HCT116 (cell line): Measurements from ENCODE around the gene RNU2-63P. TPM values are rescaled to one million over a fixed set of nuclear protein-coding genes. Genes with fewer than 3 reads are reported as not detected.

Experiments
- ATAC-seq: fragments of 200-7000 bp; cut with Tn5 transposase; 2 replicates; pipeline ENCODE4 v1.9.1; 2020; ENCODE audit warnings: mild to moderate bottlenecking, moderate library complexity
- BruUV-seq: library from RNA; stranded (reverse); fragments of 400-500 nt; replicated peaks from 2 replicates; lab custom pipeline; 2021; lab: Mats Ljungman, UMichigan
- CTCF ChIA-PET: fragments of 300-600 bp; sonication (Branson Sonifier 250); formaldehyde crosslinking; loops from one replicate; lab custom pipeline; 2021; ENCODE audit warnings: antibody characterized with exemption; lab: Charles Lee
- POLR2A ChIA-PET: fragments of 300-600, 350-600 bp; sonication (Branson Sonifier 250); formaldehyde crosslinking; loops from one replicate; lab custom pipeline; 2021; ENCODE audit warnings: antibody characterized with exemption; lab: Charles Lee
- RAD21 ChIA-PET, 2 experiments: fragments of 300-600 bp; sonication (Branson Sonifier 250); formaldehyde crosslinking; loops; one replicate each; lab custom pipeline; 2023; ENCODE audit warnings: low total read pairs in 2 of 2; ENCODE audit not compliant: uncharacterized antibody in 2 of 2, unreplicated experiment in 2 of 2, low non-redundant PET in 1 of 2; lab: Charles Lee
- DNase-seq: peaks from one replicate; pipeline ENCODE4 v3.0.0-alpha.2; 2010; ENCODE audit warnings: low read depth, low spot score
- H2AFZ ChIP-seq: fragments of 200-600 bp; shearing (Covaris generic), sonication (generic); 2 replicates; pipeline ENCODE4 v1.6.1; 2017; ENCODE audit warnings: low read depth, mixed run types, mixed read lengths, antibody characterized with exemption, low read length; ENCODE audit not compliant: poor library complexity, severe bottlenecking
- H3K27ac ChIP-seq: 2 replicates; pipeline ENCODE4 v1.5.1; 2012; ENCODE audit warnings: low read depth, low read length
- H3K27me3 ChIP-seq: fragments of 200-600 bp; sonication (generic); 2 replicates; pipeline ENCODE4 v1.6.1; 2016; ENCODE audit warnings: mixed run types, low read length, mixed read lengths; ENCODE audit not compliant: insufficient read depth
- H3K36me3 ChIP-seq, 2 experiments: fragments of 200-500 bp in 1 of 2; fragments of 200-600 bp in 1 of 2; sonication (Bioruptor generic) in 1 of 2; sonication (generic) in 1 of 2; 2 replicates each; pipeline versions ENCODE4 v1.5.1 to v1.6.1; 2014 to 2016; ENCODE audit warnings: low read length in 2 of 2, inconsistent platforms in 1 of 2, mixed read lengths in 1 of 2, mixed run types in 1 of 2; ENCODE audit not compliant: insufficient read depth in 2 of 2, control insufficient read depth in 1 of 2
- H3K4me1 ChIP-seq, 2 experiments: fragments of 200-600 bp in 1 of 2; sonication (generic) in 1 of 2; 2 replicates each; pipeline versions ENCODE4 v1.5.1 to v1.6.1; 2012 to 2017; ENCODE audit warnings: low read length in 2 of 2, inconsistent platforms in 1 of 2, mild to moderate bottlenecking in 1 of 2, mixed read lengths in 1 of 2, mixed run types in 1 of 2, moderate library complexity in 1 of 2; ENCODE audit not compliant: insufficient read depth in 2 of 2, control insufficient read depth in 1 of 2
- H3K4me2 ChIP-seq: fragments of 200-600 bp; sonication (generic); 2 replicates; pipeline ENCODE4 v1.6.1; 2017; ENCODE audit warnings: mixed run types, low read length, mixed read lengths
- H3K4me3 ChIP-seq, 2 experiments: fragments of 200-600 bp in 1 of 2; sonication (generic) in 1 of 2; replicated peaks in 1 of 2; 2 replicates each; pipeline ENCODE4 v1.5.1; 2011 to 2016; ENCODE audit warnings: low read length in 2 of 2, control low read depth in 1 of 2, low read depth in 1 of 2, mild to moderate bottlenecking in 1 of 2, mixed read lengths in 1 of 2, mixed run types in 1 of 2
- H3K79me2 ChIP-seq: fragments of 200-600 bp; sonication (generic); 2 replicates; pipeline ENCODE4 v1.6.1; 2017; ENCODE audit warnings: mild to moderate bottlenecking, mixed run types, low read length, moderate library complexity, mixed read lengths; ENCODE audit not compliant: insufficient read depth
- H3K9ac ChIP-seq: fragments of 200-600 bp; sonication (generic); 2 replicates; pipeline ENCODE4 v1.6.1; 2016; ENCODE audit warnings: low read length, mixed read lengths
- H3K9me2 ChIP-seq: fragments of 200-600 bp; sonication (generic), shearing (Covaris generic); 2 replicates; pipeline ENCODE4 v1.6.1; 2017; ENCODE audit warnings: mixed run types, mild to moderate bottlenecking, moderate library complexity; ENCODE audit not compliant: insufficient read depth
- H3K9me3 ChIP-seq, 2 experiments: fragments of 200-500 bp in 1 of 2; fragments of 200-600 bp in 1 of 2; sonication (Bioruptor generic) in 1 of 2; sonication (generic) in 1 of 2; 2 replicates each; pipeline ENCODE4 v1.6.1; 2014 to 2017; ENCODE audit warnings: low read length in 2 of 2, mixed read lengths in 2 of 2, inconsistent platforms in 1 of 2, low read depth in 1 of 2, mild to moderate bottlenecking in 1 of 2, mixed run types in 1 of 2, moderate library complexity in 1 of 2; ENCODE audit not compliant: control insufficient read depth in 1 of 2, insufficient read depth in 1 of 2
- H4K20me1 ChIP-seq: fragments of 200-600 bp; sonication (generic), shearing (Covaris generic); 2 replicates; pipeline ENCODE4 v1.6.1; 2017; ENCODE audit warnings: mixed run types, mild to moderate bottlenecking, moderate library complexity; ENCODE audit not compliant: insufficient read depth
- ATF3 ChIP-seq: IDR thresholded peaks from 2 replicates; pipeline ENCODE4 v1.6.1; 2012
- CBX3 ChIP-seq: IDR thresholded peaks from 2 replicates; pipeline ENCODE4 v1.6.1; 2012; ENCODE audit warnings: low read depth
- CEBPB ChIP-seq: IDR thresholded peaks from 2 replicates; pipeline ENCODE4 v1.6.1; 2012; ENCODE audit warnings: low read depth
- CTCF ChIP-seq, 3 experiments: fragments of 200-600 bp in 1 of 3; sonication (generic) in 1 of 3; IDR thresholded peaks in 2 of 3; conservative IDR thresholded peaks in 1 of 3; 2 replicates each; pipeline ENCODE4 v1.5.1; 2012 to 2017; ENCODE audit warnings: low read depth in 2 of 3, low read length in 2 of 3, antibody characterized with exemption in 1 of 3, borderline replicate concordance in 1 of 3, control low read depth in 1 of 3, mild to moderate bottlenecking in 1 of 3, mixed read lengths in 1 of 3, mixed run types in 1 of 3, moderate library complexity in 1 of 3; ENCODE audit not compliant: insufficient read depth in 1 of 3
- EGR1 ChIP-seq: IDR thresholded peaks from 2 replicates; pipeline ENCODE4 v1.6.1; 2012; ENCODE audit warnings: low read depth
- ELF1 ChIP-seq: IDR thresholded peaks from 2 replicates; pipeline ENCODE4 v1.6.1; 2012; ENCODE audit warnings: low read depth, borderline replicate concordance
- EZH2 ChIP-seq: fragments of 200-600 bp; sonication (generic); IDR thresholded peaks from 2 replicates; pipeline ENCODE4 v1.6.1; 2017; ENCODE audit warnings: antibody characterized with exemption, mixed run types
- EZH2phosphoT487 ChIP-seq: fragments of 200-600 bp; IDR thresholded peaks from 2 replicates; pipeline ENCODE4 v1.6.1; 2018; ENCODE audit warnings: antibody characterized with exemption, borderline replicate concordance
- FOSL1 ChIP-seq: IDR thresholded peaks from 2 replicates; pipeline ENCODE4 v1.6.1; 2012; ENCODE audit warnings: low read depth
- JUND ChIP-seq: IDR thresholded peaks from 2 replicates; pipeline ENCODE4 v1.6.1; 2012
- POLR2A ChIP-seq: IDR thresholded peaks from 2 replicates; pipeline ENCODE4 v1.7.0; 2011; ENCODE audit warnings: borderline replicate concordance; ENCODE audit not compliant: insufficient read depth, insufficient read length; ENCODE audit errors: extremely low read depth
- POLR2AphosphoS5 ChIP-seq: IDR thresholded peaks from 2 replicates; pipeline ENCODE4 v1.6.1; 2011; ENCODE audit warnings: mild to moderate bottlenecking, low read depth, low read length, moderate library complexity
- RAD21 ChIP-seq: IDR thresholded peaks from 2 replicates; pipeline ENCODE4 v1.6.1; 2012; ENCODE audit warnings: low read depth, mild to moderate bottlenecking
- REST ChIP-seq: IDR thresholded peaks from 2 replicates; pipeline ENCODE4 v1.6.1; 2012; ENCODE audit warnings: low read depth
- SIN3A ChIP-seq: IDR thresholded peaks from 2 replicates; pipeline ENCODE4 v1.6.1; 2012; ENCODE audit warnings: low read depth
- SP1 ChIP-seq: IDR thresholded peaks from 2 replicates; pipeline ENCODE4 v1.6.1; 2012; ENCODE audit warnings: low read depth
- TCF7L2 ChIP-seq: IDR thresholded peaks from 2 replicates; pipeline ENCODE4 v1.7.0; 2011; ENCODE audit warnings: borderline replicate concordance, inconsistent platforms; ENCODE audit not compliant: insufficient read depth, insufficient read length; ENCODE audit errors: extremely low read depth
- YY1 ChIP-seq: IDR thresholded peaks from 2 replicates; pipeline ENCODE4 v1.6.1; 2011; ENCODE audit warnings: low read length, low read depth, moderate library complexity, mild to moderate bottlenecking; ENCODE audit not compliant: insufficient replicate concordance; ENCODE audit errors: extremely low read depth
- ZBTB33 ChIP-seq: IDR thresholded peaks from 2 replicates; pipeline ENCODE4 v1.6.1; 2011; ENCODE audit warnings: mild to moderate bottlenecking, low read length, moderate library complexity; ENCODE audit not compliant: insufficient replicate concordance; ENCODE audit errors: extremely low read depth
- ZFX ChIP-seq: fragments of 450-650 bp; IDR thresholded peaks from 2 replicates; pipeline ENCODE4 v1.6.1; 2017
- intact Hi-C: fragments of 100-400 bp; cut with micrococcal nuclease; formaldehyde crosslinking; loops from 2 replicates; pipeline ENCODE4 v1.10.0; 2022
- total RNA-seq: library from RNA; stranded (reverse); gene quantifications from one replicate; pipeline ENCODE4 v1.2.1, GENCODE V29; 2021; ENCODE audit not compliant: unreplicated experiment

RNU2-63P gene
- total RNA-seq, 1 experiment from 2014 or later = 7.4 TPM

- no peaks in the 10 kb centered on the region for H3K36me3 ChIP-seq
- ChIA-PET CTCF (no interaction called here), POLR2A (no interaction called here), RAD21 (no interaction called here)
- H3K79me2 ChIP-seq = no peaks in the 10 kb centered on the region
- BruUV-seq = no TSS peak
- DNase-seq = no peak
- H2AFZ ChIP-seq = no peak overlapping the region
- H4K20me1 ChIP-seq = no peaks in the 10 kb centered on the region
- TF ChIP-seq FOSL1 (no peak), POLR2A (no peak), CTCF (IDR thresholded peaks at IDR 0.05 in 2 of 3, conservative IDR thresholded peaks at IDR 0.05 in 1 of 3; ENCODE audit: borderline replicate concordance in 1 of 3, insufficient read depth in 1 of 3, low read depth in 2 of 3, low read length in 2 of 3) (no peak), YY1 (no peak), CEBPB (no peak), SP1 (no peak), SIN3A (no peak), ATF3 (no peak), EZH2 (no peak), EZH2phosphoT487 (no peak), REST (no peak), ZBTB33 (no peak), TCF7L2 (no peak), ZFX (no peak), CBX3 (no peak), EGR1 (no peak), JUND (no peak), ELF1 (no peak), RAD21 (no peak), POLR2AphosphoS5 (no peak)
- intact Hi-C loops = no loop called here
- no peaks in the 10 kb centered on the region for H3K9me2 ChIP-seq
- no peak for ATAC-seq
- no peaks in the 10 kb centered on the region for H3K9me3 ChIP-seq
- H3K27me3 ChIP-seq = no peaks in the 10 kb centered on the region
- no peak overlapping the region for H3K9ac ChIP-seq
- peaks cover 0 to 2% of the 10 kb centered on the region in 2 experiments; a peak in 1 of 4 replicates for H3K4me1 ChIP-seq
- H3K4me3 ChIP-seq = no peak overlapping the region
- H3K4me2 ChIP-seq = no peak overlapping the region
- no peak overlapping the region for H3K27ac ChIP-seq
These were observed 6.2 kb upstream of the RNU2-63P start for GRCh38 chr2:88022669-88022921.
